Panc1 (cell line): ENCODE measurements around the gene ITGB3. TPM values are rescaled to one million over a fixed set of nuclear protein-coding genes. Genes with fewer than 3 reads are reported as not detected.

Experiments
- ATAC-seq: fragments of 200-7000 bp; cut with Tn5 transposase; 2 replicates; pipeline ENCODE4 v1.9.1; 2020; ENCODE audit warnings: mild to moderate bottlenecking, moderate library complexity
- BruUV-seq: library from RNA; stranded (reverse); fragments of 400-500 nt; replicated peaks from 2 replicates; lab custom pipeline; 2021; lab: Mats Ljungman, UMichigan
- CTCF ChIA-PET: fragments of 300-600 bp; sonication (Branson Sonifier 250); formaldehyde crosslinking; loops from one replicate; lab custom pipeline; 2022; ENCODE audit warnings: antibody characterized with exemption; lab: Charles Lee
- POLR2A ChIA-PET: fragments of 300-600 bp; sonication (Branson Sonifier 250); formaldehyde crosslinking; loops from one replicate; lab custom pipeline; 2022; ENCODE audit warnings: antibody characterized with exemption; lab: Charles Lee
- DNase-seq: peaks from one replicate; pipeline ENCODE4 v3.0.0-alpha.2; 2010; ENCODE audit warnings: low read depth, low spot score
- H3K27ac ChIP-seq: 2 replicates; pipeline ENCODE4 v1.5.1; 2011; ENCODE audit warnings: mild to moderate bottlenecking, low read length, inconsistent platforms
- H3K27me3 ChIP-seq: fragments of 200-500 bp; sonication (Bioruptor generic); 2 replicates; pipeline ENCODE4 v1.6.0; 2014; ENCODE audit warnings: low read length, inconsistent platforms; ENCODE audit not compliant: control insufficient read depth, insufficient read depth
- H3K36me3 ChIP-seq: fragments of 200-500 bp; sonication (Bioruptor generic); 2 replicates; pipeline ENCODE4 v1.5.1; 2014; ENCODE audit warnings: inconsistent platforms, mild to moderate bottlenecking, low read length, moderate library complexity; ENCODE audit not compliant: control insufficient read depth, insufficient read depth
- H3K4me1 ChIP-seq: 2 replicates; pipeline ENCODE4 v1.5.1; 2011; ENCODE audit warnings: inconsistent platforms, mild to moderate bottlenecking, low read length, moderate library complexity; ENCODE audit not compliant: control insufficient read depth, insufficient read depth
- H3K4me3 ChIP-seq, 2 experiments: 2 replicates each; pipeline ENCODE4 v1.5.1; 2011 to 2012; ENCODE audit warnings: low read depth in 2 of 2, low read length in 2 of 2, mild to moderate bottlenecking in 2 of 2, inconsistent platforms in 1 of 2, moderate library complexity in 1 of 2
- H3K9me3 ChIP-seq: fragments of 200-500 bp; sonication (Bioruptor generic); 2 replicates; pipeline ENCODE4 v1.5.1; 2014; ENCODE audit warnings: low read depth, mild to moderate bottlenecking, inconsistent platforms, low read length, moderate library complexity; ENCODE audit not compliant: control insufficient read depth, insufficient read depth
- POLR2AphosphoS5 ChIP-seq: IDR thresholded peaks from 2 replicates; pipeline ENCODE4 v1.6.1; 2012; ENCODE audit warnings: mild to moderate bottlenecking, low read depth, low read length, moderate library complexity
- SIN3A ChIP-seq: IDR thresholded peaks from 2 replicates; pipeline ENCODE4 v1.6.1; 2012; ENCODE audit warnings: low read depth, mild to moderate bottlenecking, low read length, moderate library complexity, borderline replicate concordance; ENCODE audit not compliant: insufficient read depth
- TCF7L2 ChIP-seq: IDR thresholded peaks from 2 replicates; pipeline ENCODE4 v1.6.1; 2011; ENCODE audit warnings: mild to moderate bottlenecking, low read depth, low read length, inconsistent platforms
- in situ Hi-C: cut with HindIII; loops from 2 replicates; pipeline ENCODE4 v1.10.0; 2016; ENCODE audit warnings: low sequenced_read_pairs, low pct_unique_long_range_greater_than_20kb
- intact Hi-C: fragments of 100-400 bp; cut with micrococcal nuclease; formaldehyde crosslinking; loops from one replicate; pipeline ENCODE4 v1.10.0; 2022; ENCODE audit not compliant: unreplicated experiment
- total RNA-seq: library from RNA; stranded (reverse); gene quantifications from one replicate; pipeline ENCODE4 v1.2.1, GENCODE V29; 2021; ENCODE audit not compliant: unreplicated experiment
- TF ChIP-seq, protein P1 (sequence below): fragments of 450-650 bp; IDR thresholded peaks from 2 replicates; pipeline ENCODE4 v1.5.1; 2017; ENCODE audit warnings: mild to moderate bottlenecking
- TF ChIP-seq, protein P2 (sequence below), 2 experiments: IDR thresholded peaks; 2 replicates each; pipeline ENCODE4 v1.6.1; 2011 to 2012; ENCODE audit warnings: low read depth in 2 of 2, control low read depth in 1 of 2, low read length in 1 of 2, mild to moderate bottlenecking in 1 of 2, moderate library complexity in 1 of 2; ENCODE audit not compliant: insufficient read depth in 1 of 2

The ITGB3 gene
- total RNA-seq, 1 experiment from 2014 or later = 17.6 TPM

DNA sequence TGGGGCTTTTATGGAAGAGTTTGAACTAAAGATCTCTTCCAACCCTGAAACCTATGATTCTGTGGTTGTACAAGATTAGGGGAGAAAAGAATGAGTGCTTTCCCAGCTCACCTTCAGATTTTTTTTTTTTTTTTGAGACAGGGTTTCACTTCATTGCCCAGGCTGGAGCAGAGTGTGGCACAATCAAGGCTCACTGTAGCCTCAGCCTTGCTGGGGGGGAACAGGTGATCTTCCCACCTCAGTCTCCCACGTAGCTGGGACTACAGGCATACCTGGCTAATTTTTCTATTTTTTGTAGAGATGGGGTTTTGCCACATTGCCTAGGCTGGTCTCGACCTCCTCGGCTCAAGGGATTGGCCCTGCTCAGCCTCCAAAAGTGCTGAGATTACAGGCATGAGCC is 21.8 kb upstream of the ITGB3 start:
- Histone ChIP-seq H3K4me3 (no peak overlapping the region), H3K9me3 (no peaks in the 10 kb centered on the region), H3K27me3 (no peaks in the 10 kb centered on the region), H3K27ac (no peak overlapping the region), H3K4me1 (peaks cover 7% of the 10 kb centered on the region), H3K36me3 (no peaks in the 10 kb centered on the region)
- no TSS peak for BruUV-seq
- ATAC-seq (no peak), DNase-seq (no peak)
- ChIA-PET POLR2A (no interaction called here), CTCF (no interaction called here)
- in situ Hi-C loops (no loop called here), intact Hi-C loops (loop anchor here (2.0 kb wide), 1 partner anchor 83 kb away; no protein-coding TSS in a partner anchor)
- TF ChIP-seq POLR2AphosphoS5 (no peak), SIN3A (no peak), TCF7L2 (no peak)
- TF ChIP-seq, protein P1, sequence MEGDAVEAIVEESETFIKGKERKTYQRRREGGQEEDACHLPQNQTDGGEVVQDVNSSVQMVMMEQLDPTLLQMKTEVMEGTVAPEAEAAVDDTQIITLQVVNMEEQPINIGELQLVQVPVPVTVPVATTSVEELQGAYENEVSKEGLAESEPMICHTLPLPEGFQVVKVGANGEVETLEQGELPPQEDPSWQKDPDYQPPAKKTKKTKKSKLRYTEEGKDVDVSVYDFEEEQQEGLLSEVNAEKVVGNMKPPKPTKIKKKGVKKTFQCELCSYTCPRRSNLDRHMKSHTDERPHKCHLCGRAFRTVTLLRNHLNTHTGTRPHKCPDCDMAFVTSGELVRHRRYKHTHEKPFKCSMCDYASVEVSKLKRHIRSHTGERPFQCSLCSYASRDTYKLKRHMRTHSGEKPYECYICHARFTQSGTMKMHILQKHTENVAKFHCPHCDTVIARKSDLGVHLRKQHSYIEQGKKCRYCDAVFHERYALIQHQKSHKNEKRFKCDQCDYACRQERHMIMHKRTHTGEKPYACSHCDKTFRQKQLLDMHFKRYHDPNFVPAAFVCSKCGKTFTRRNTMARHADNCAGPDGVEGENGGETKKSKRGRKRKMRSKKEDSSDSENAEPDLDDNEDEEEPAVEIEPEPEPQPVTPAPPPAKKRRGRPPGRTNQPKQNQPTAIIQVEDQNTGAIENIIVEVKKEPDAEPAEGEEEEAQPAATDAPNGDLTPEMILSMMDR = no peak
- TF ChIP-seq, protein P2, sequence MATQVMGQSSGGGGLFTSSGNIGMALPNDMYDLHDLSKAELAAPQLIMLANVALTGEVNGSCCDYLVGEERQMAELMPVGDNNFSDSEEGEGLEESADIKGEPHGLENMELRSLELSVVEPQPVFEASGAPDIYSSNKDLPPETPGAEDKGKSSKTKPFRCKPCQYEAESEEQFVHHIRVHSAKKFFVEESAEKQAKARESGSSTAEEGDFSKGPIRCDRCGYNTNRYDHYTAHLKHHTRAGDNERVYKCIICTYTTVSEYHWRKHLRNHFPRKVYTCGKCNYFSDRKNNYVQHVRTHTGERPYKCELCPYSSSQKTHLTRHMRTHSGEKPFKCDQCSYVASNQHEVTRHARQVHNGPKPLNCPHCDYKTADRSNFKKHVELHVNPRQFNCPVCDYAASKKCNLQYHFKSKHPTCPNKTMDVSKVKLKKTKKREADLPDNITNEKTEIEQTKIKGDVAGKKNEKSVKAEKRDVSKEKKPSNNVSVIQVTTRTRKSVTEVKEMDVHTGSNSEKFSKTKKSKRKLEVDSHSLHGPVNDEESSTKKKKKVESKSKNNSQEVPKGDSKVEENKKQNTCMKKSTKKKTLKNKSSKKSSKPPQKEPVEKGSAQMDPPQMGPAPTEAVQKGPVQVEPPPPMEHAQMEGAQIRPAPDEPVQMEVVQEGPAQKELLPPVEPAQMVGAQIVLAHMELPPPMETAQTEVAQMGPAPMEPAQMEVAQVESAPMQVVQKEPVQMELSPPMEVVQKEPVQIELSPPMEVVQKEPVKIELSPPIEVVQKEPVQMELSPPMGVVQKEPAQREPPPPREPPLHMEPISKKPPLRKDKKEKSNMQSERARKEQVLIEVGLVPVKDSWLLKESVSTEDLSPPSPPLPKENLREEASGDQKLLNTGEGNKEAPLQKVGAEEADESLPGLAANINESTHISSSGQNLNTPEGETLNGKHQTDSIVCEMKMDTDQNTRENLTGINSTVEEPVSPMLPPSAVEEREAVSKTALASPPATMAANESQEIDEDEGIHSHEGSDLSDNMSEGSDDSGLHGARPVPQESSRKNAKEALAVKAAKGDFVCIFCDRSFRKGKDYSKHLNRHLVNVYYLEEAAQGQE (IDR thresholded peaks at IDR 0.05; ENCODE audit: insufficient read depth in 1 of 2, low read depth in 2 of 2, low read length in 1 of 2) = no peak

DNA sequence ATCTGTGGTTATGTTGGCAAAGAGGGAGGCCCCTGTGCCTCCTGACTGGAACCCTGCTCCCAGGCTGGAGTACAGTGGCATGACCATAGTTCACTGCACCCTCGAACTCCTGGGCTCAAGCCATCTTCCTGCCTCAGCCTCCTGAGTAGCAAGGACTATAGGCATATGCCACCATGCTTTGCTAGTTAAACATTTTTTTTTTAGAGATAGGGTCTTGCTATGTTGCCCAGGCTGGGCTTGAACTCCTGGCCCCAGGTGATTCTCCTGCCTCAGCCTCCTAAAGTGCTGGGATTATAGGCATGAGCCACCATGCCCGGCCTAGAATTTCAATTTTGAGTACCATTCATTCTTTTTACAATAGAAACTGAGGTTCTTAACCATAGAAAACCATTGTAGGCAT is 21.2 kb upstream of the ITGB3 start:
- BruUV-seq = no TSS peak
- DNase-seq (no peak), ATAC-seq (no peak)
- intact Hi-C loops = no loop called here
- Histone ChIP-seq H3K36me3 (no peaks in the 10 kb centered on the region), H3K27me3 (no peaks in the 10 kb centered on the region), H3K27ac (no peak overlapping the region), H3K9me3 (no peaks in the 10 kb centered on the region), H3K4me3 (no peak overlapping the region), H3K4me1 (peaks cover 7% of the 10 kb centered on the region)
- ChIA-PET POLR2A (no interaction called here), CTCF (no interaction called here)
- in situ Hi-C loops = no loop called here
- TF ChIP-seq TCF7L2 (no peak), POLR2AphosphoS5 (no peak), SIN3A (no peak)
- TF ChIP-seq, protein P2 (IDR thresholded peaks at IDR 0.05; ENCODE audit: insufficient read depth in 1 of 2, low read depth in 2 of 2, low read length in 1 of 2) = no peak
